ENCODE results near the gene ZPBP.

- TF ChIP-seq POLR2A (IDR thresholded peaks at IDR 0.05; ENCODE audit: low read depth, low read length) (no peak), POLR2AphosphoS5 (IDR thresholded peaks at IDR 0.05; ENCODE audit: low read depth, low read length) (no peak), TAF1 (IDR thresholded peaks at IDR 0.05; ENCODE audit: borderline replicate concordance, low read depth, low read length) (no peak)
Observed at GRCh38 chr7:50068850-50069551, 24.0 kb downstream of the ZPBP start.

Measured in GM12892 (cell line).